ENCODE results near the gene DLEC1. TPM values are rescaled to one million over a fixed set of nuclear protein-coding genes. Genes with fewer than 3 reads are reported as not detected.

Gene DLEC1
- total and polyA plus RNA-seq, 2 donors (not counting 1 experiment from before 2014, with no cell fraction given): 0.52 to 2.1 TPM

DNA sequence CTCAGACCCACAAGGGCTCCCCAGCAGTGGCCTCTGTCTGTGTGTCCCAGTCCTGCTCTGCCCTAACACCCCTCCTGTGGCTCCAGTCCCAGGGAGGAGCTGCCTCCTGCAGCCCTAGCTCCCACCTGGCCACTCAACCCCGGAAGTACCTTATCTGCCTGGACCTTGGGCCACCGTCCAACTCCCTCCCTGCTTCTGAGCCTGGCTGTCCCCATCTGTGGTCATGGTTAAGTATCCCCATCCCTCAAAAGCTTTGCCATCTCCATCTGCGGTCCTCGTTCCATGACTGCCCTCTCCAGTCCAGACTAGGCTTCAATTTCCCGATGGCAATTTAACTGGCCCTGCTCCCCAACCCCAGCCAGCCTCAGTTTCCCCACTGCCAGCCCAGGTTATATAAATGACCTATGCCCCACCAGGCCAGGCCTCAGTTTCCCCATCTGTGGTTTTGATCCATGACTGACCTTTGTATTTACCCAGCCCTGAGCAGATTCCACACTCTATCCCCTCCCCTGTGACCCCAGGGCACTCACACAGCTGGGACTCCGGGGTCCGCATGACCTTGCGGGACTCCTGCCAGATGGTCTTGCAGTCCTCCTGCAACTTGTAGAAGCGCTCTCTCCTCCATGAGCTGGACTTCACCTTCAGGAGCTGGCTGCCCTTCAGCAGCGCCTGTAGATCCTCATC, 19.2 kb upstream of the DLEC1 start:
- Mint-ChIP-seq H3K4me3 (no peak overlapping the region), H3K27me3 (no peaks in the 10 kb centered on the region), H3K4me1 (peaks cover 17% of the 10 kb centered on the region), H3K9me3 (ENCODE audit: insufficient read depth) (peaks cover 3% of the 10 kb centered on the region), H3K27ac (no peak overlapping the region)
- Histone ChIP-seq H3K9ac (ENCODE audit: low read length) (no peak overlapping the region), H3K36me3 (replicated peaks in 1 of 2; ENCODE audit: control extremely low read depth in 1 of 2, control insufficient read depth in 1 of 2, extremely low read depth in 1 of 2, insufficient read depth in 2 of 2, low read length in 1 of 2) (peaks cover 0 to 3% of the 10 kb centered on the region in 2 experiments), H3K9me3 (ENCODE audit: control extremely low read depth in 1 of 3, control insufficient read depth in 2 of 3, insufficient read depth in 1 of 3, low read length in 2 of 3) (peaks cover 0 to 16% (median 0%) of the 10 kb centered on the region in 3 donors), H3K4me3 (ENCODE audit: control extremely low read depth in 1 of 5, extremely low read depth in 1 of 5, insufficient read depth in 1 of 5, low read depth in 2 of 5, low read length in 4 of 5) (no peak overlapping the region), H2AFZ (ENCODE audit: insufficient read depth, low read depth, low read length, poor library complexity, severe bottlenecking) (no peak overlapping the region), H3K4me1 (ENCODE audit: control insufficient read depth in 2 of 2, insufficient read depth in 2 of 2, low read length in 2 of 2) (peaks cover 0 to 12% of the 10 kb centered on the region in 2 donors), H4K20me1 (ENCODE audit: control insufficient read depth, insufficient read depth, low read length, poor library complexity, severe bottlenecking) (no peaks in the 10 kb centered on the region), H3K27ac (ENCODE audit: low read length in 2 of 2) (no peak overlapping the region), H3K4me2 (replicated peaks; ENCODE audit: low read depth, low read length, poor library complexity, severe bottlenecking) (no peak overlapping the region), H3K79me2 (ENCODE audit: control insufficient read depth, insufficient read depth, low read length) (no peaks in the 10 kb centered on the region), H3K27me3 (replicated peaks in 1 of 4; ENCODE audit: control extremely low read depth in 1 of 4, control insufficient read depth in 3 of 4, insufficient read depth in 4 of 4, low read length in 3 of 4) (no peaks in the 10 kb centered on the region)
- DNase-seq (no peak), ATAC-seq (ENCODE audit: low read depth) (no peak)
- intact Hi-C loops (cut with micrococcal nuclease): no loop called here
- TF ChIP-seq, protein P1, sequence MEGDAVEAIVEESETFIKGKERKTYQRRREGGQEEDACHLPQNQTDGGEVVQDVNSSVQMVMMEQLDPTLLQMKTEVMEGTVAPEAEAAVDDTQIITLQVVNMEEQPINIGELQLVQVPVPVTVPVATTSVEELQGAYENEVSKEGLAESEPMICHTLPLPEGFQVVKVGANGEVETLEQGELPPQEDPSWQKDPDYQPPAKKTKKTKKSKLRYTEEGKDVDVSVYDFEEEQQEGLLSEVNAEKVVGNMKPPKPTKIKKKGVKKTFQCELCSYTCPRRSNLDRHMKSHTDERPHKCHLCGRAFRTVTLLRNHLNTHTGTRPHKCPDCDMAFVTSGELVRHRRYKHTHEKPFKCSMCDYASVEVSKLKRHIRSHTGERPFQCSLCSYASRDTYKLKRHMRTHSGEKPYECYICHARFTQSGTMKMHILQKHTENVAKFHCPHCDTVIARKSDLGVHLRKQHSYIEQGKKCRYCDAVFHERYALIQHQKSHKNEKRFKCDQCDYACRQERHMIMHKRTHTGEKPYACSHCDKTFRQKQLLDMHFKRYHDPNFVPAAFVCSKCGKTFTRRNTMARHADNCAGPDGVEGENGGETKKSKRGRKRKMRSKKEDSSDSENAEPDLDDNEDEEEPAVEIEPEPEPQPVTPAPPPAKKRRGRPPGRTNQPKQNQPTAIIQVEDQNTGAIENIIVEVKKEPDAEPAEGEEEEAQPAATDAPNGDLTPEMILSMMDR (IDR thresholded peaks at IDR 0.05): no peak
- TF ChIP-seq EZH2 (IDR thresholded peaks at IDR 0.05; ENCODE audit: borderline replicate concordance, insufficient read depth, low read depth, low read length, poor library complexity, severe bottlenecking): no peak
- WGBS (ENCODE audit: insufficient coverage): 92% methylated on average over 10 of the region's 10 CpGs
- CTCF ChIA-PET: no interaction called here
- POLR2A ChIA-PET: no interaction called here

DNA sequence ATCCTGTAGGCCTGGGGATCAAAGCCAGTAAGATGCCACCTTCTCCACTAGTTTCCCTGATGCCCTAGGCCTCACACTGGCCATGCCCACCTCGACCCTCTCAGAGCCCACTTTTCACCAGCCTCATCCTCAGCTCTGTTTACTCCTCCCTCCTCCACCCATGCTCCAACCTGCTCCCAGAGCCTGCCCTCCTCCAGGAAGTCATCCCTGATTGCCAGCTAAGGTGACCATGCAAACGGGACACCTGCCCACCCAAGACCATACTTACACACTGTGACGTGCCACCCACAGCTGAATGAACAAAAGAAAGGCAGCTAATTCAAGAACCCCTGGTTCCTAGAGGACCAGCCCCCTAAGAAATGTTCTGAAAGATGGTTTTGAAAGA, 18.7 kb upstream of the DLEC1 start:
- peaks cover 2 to 15% of the 10 kb centered on the region in 2 donors for H3K4me1 ChIP-seq (ENCODE audit: control insufficient read depth in 2 of 2, insufficient read depth in 2 of 2, low read length in 2 of 2)
- ChIA-PET CTCF (interaction anchor here (0.8 kb wide), 1 partner anchor 19 kb away, joined by 5 read pairs; no protein-coding TSS in a partner anchor), POLR2A (no interaction called here)
- Mint-ChIP-seq H3K27ac (no peak overlapping the region), H3K4me3 (no peak overlapping the region), H3K9me3 (ENCODE audit: insufficient read depth) (no peaks in the 10 kb centered on the region), H3K27me3 (no peaks in the 10 kb centered on the region), H3K4me1 (peaks cover 21% of the 10 kb centered on the region)
- H3K9ac ChIP-seq (ENCODE audit: low read length): no peak overlapping the region
- H3K79me2 ChIP-seq (ENCODE audit: control insufficient read depth, insufficient read depth, low read length): no peaks in the 10 kb centered on the region
- whole genome bisulfite sequencing (ENCODE audit: insufficient coverage): 52% methylated on average over 2 of the region's 3 CpGs
- ATAC-seq (ENCODE audit: low read depth) (no peak), DNase-seq (no peak)
- H3K36me3 ChIP-seq (replicated peaks in 1 of 2; ENCODE audit: control extremely low read depth in 1 of 2, control insufficient read depth in 1 of 2, extremely low read depth in 1 of 2, insufficient read depth in 2 of 2, low read length in 1 of 2): peaks cover 0 to 3% of the 10 kb centered on the region in 2 experiments
- no peaks in the 10 kb centered on the region for H3K27me3 ChIP-seq (replicated peaks in 1 of 4; ENCODE audit: control extremely low read depth in 1 of 4, control insufficient read depth in 3 of 4, insufficient read depth in 4 of 4, low read length in 3 of 4)
- H3K4me2 ChIP-seq (replicated peaks; ENCODE audit: low read depth, low read length, poor library complexity, severe bottlenecking): no peak overlapping the region
- H3K9me3 ChIP-seq (ENCODE audit: control extremely low read depth in 1 of 3, control insufficient read depth in 2 of 3, insufficient read depth in 1 of 3, low read length in 2 of 3): peaks cover 0 to 16% (median 0%) of the 10 kb centered on the region in 3 donors
- no peak overlapping the region for H3K27ac ChIP-seq (ENCODE audit: low read length in 2 of 2)
- TF ChIP-seq, protein P1 (IDR thresholded peaks at IDR 0.05): no peak
- no peak for TF ChIP-seq EZH2 (IDR thresholded peaks at IDR 0.05; ENCODE audit: borderline replicate concordance, insufficient read depth, low read depth, low read length, poor library complexity, severe bottlenecking)
- H3K4me3 ChIP-seq (ENCODE audit: control extremely low read depth in 1 of 5, extremely low read depth in 1 of 5, insufficient read depth in 1 of 5, low read depth in 2 of 5, low read length in 4 of 5): no peak overlapping the region
- intact Hi-C loops (cut with micrococcal nuclease): no loop called here
- no peaks in the 10 kb centered on the region for H4K20me1 ChIP-seq (ENCODE audit: control insufficient read depth, insufficient read depth, low read length, poor library complexity, severe bottlenecking)
- H2AFZ ChIP-seq (ENCODE audit: insufficient read depth, low read depth, low read length, poor library complexity, severe bottlenecking): no peak overlapping the region

Measured in B cell (primary cell).